ENCODE results near the gene PRSS16. TPM values are rescaled to one million over a fixed set of nuclear protein-coding genes. Genes with fewer than 3 reads are reported as not detected.

PRSS16 gene
- total RNA-seq, 2 donors from 2014 or later, result 1.8 to 2.6 TPM

- Mint-ChIP-seq H3K27ac (no peak overlapping the region), H3K27me3 (peaks cover 75% of the 10 kb centered on the region), H3K9me3 (peaks cover 18% of the 10 kb centered on the region), H3K4me3 (no peak overlapping the region), H3K36me3 (ENCODE audit: low read depth) (peaks cover 33% of the 10 kb centered on the region), H3K4me1 (no peaks in the 10 kb centered on the region)
- no peak for ATAC-seq (replicated peaks)
Measured at GRCh38 chr6:27287751-27288135, 40.2 kb downstream of the PRSS16 start.

- H3K4me3 Mint-ChIP-seq, result no peak overlapping the region
Measured at GRCh38 chr6:27288136-27289044, 40.9 kb downstream of the PRSS16 start.

GRCh38 chr6:27290065-27290849, 42.8 kb downstream of the PRSS16 start:
- Mint-ChIP-seq H3K9me3 (peaks cover 14% of the 10 kb centered on the region), H3K4me3 (no peak overlapping the region)
- no peak for ATAC-seq (replicated peaks)

More at GRCh38 chr6:27288136-27289044, 40.9 kb downstream of the PRSS16 start:
- H3K36me3 Mint-ChIP-seq (ENCODE audit: low read depth), result peaks cover 33% of the 10 kb centered on the region
- no peak overlapping the region for H3K27ac Mint-ChIP-seq
- H3K9me3 Mint-ChIP-seq, result peaks cover 17% of the 10 kb centered on the region
- no peaks in the 10 kb centered on the region for H3K4me1 Mint-ChIP-seq
- H3K27me3 Mint-ChIP-seq, result peaks cover 73% of the 10 kb centered on the region
- ATAC-seq (replicated peaks), result no peak

GRCh38 chr6:27290850-27291208, 43.3 kb downstream of the PRSS16 start:
- Mint-ChIP-seq H3K36me3 (ENCODE audit: low read depth) (peaks cover 27% of the 10 kb centered on the region), H3K4me1 (no peaks in the 10 kb centered on the region), H3K27ac (no peak overlapping the region), H3K4me3 (no peak overlapping the region), H3K27me3 (peaks cover 76% of the 10 kb centered on the region), H3K9me3 (peaks cover 17% of the 10 kb centered on the region)
- no peak for ATAC-seq (replicated peaks)

More at GRCh38 chr6:27290065-27290849, 42.8 kb downstream of the PRSS16 start:
- H3K27me3 Mint-ChIP-seq, result peaks cover 76% of the 10 kb centered on the region
- peaks cover 21% of the 10 kb centered on the region for H3K36me3 Mint-ChIP-seq (ENCODE audit: low read depth)
- H3K4me1 Mint-ChIP-seq, result no peaks in the 10 kb centered on the region
- no peak overlapping the region for H3K27ac Mint-ChIP-seq

- peaks cover 77% of the 10 kb centered on the region for H3K27me3 Mint-ChIP-seq
- peaks cover 18% of the 10 kb centered on the region for H3K36me3 Mint-ChIP-seq (ENCODE audit: low read depth)
- no peak overlapping the region for H3K27ac Mint-ChIP-seq
- H3K9me3 Mint-ChIP-seq, result peaks cover 14% of the 10 kb centered on the region
- H3K4me3 Mint-ChIP-seq, result no peak overlapping the region
- no peak for ATAC-seq (replicated peaks)
- H3K4me1 Mint-ChIP-seq, result no peaks in the 10 kb centered on the region
Measured at GRCh38 chr6:27293436-27294098, 46.1 kb downstream of the PRSS16 start.

- no peak for ATAC-seq (replicated peaks)
- Mint-ChIP-seq H3K9me3 (peaks cover 14% of the 10 kb centered on the region), H3K27ac (no peak overlapping the region), H3K36me3 (ENCODE audit: low read depth) (peaks cover 18% of the 10 kb centered on the region), H3K27me3 (peaks cover 76% of the 10 kb centered on the region), H3K4me3 (no peak overlapping the region), H3K4me1 (no peaks in the 10 kb centered on the region)
Measured at GRCh38 chr6:27294409-27294808, 46.9 kb downstream of the PRSS16 start.

GRCh38 chr6:27295301-27296079, 48.0 kb downstream of the PRSS16 start:
- Mint-ChIP-seq H3K4me3 (no peak overlapping the region), H3K27ac (no peak overlapping the region), H3K27me3 (peaks cover 76% of the 10 kb centered on the region), H3K9me3 (peaks cover 11% of the 10 kb centered on the region), H3K4me1 (no peaks in the 10 kb centered on the region), H3K36me3 (ENCODE audit: low read depth) (peaks cover 13% of the 10 kb centered on the region)
- no peak for ATAC-seq (replicated peaks)

GRCh38 chr6:27296106-27296783, 48.7 kb downstream of the PRSS16 start:
- no peak for ATAC-seq (replicated peaks)
- Mint-ChIP-seq H3K4me1 (no peaks in the 10 kb centered on the region), H3K27me3 (peaks cover 72% of the 10 kb centered on the region), H3K36me3 (ENCODE audit: low read depth) (peaks cover 13% of the 10 kb centered on the region), H3K9me3 (peaks cover 7% of the 10 kb centered on the region), H3K27ac (no peak overlapping the region), H3K4me3 (no peak overlapping the region)

GRCh38 chr6:27297484-27297856, 50.0 kb downstream of the PRSS16 start:
- H3K9me3 Mint-ChIP-seq, result peaks cover 4% of the 10 kb centered on the region
- peaks cover 7% of the 10 kb centered on the region for H3K36me3 Mint-ChIP-seq (ENCODE audit: low read depth)
- H3K4me3 Mint-ChIP-seq, result no peak overlapping the region
- no peak overlapping the region for H3K27ac Mint-ChIP-seq
- ATAC-seq (replicated peaks), result no peak
- H3K27me3 Mint-ChIP-seq, result peaks cover 72% of the 10 kb centered on the region
- no peaks in the 10 kb centered on the region for H3K4me1 Mint-ChIP-seq

GRCh38 chr6:27297857-27298730, 50.6 kb downstream of the PRSS16 start:
- H3K4me3 Mint-ChIP-seq, result no peak overlapping the region

GRCh38 chr6:27303613-27304272, 56.2 kb downstream of the PRSS16 start:
- Mint-ChIP-seq H3K27me3 (peaks cover 69% of the 10 kb centered on the region), H3K4me3 (no peak overlapping the region), H3K9me3 (peaks cover 4% of the 10 kb centered on the region), H3K4me1 (no peaks in the 10 kb centered on the region), H3K36me3 (ENCODE audit: low read depth) (no peaks in the 10 kb centered on the region), H3K27ac (no peak overlapping the region)
- no peak for ATAC-seq (replicated peaks)

More at GRCh38 chr6:27297857-27298730, 50.6 kb downstream of the PRSS16 start:
- H3K27me3 Mint-ChIP-seq, result peaks cover 76% of the 10 kb centered on the region
- no peak for ATAC-seq (replicated peaks)
- peaks cover 7% of the 10 kb centered on the region for H3K9me3 Mint-ChIP-seq
- no peaks in the 10 kb centered on the region for H3K4me1 Mint-ChIP-seq
- no peak overlapping the region for H3K27ac Mint-ChIP-seq
- H3K36me3 Mint-ChIP-seq (ENCODE audit: low read depth), result peaks cover 7% of the 10 kb centered on the region
